GM19372 (cell line): ENCODE measurements around the gene GDF2.

Experiments
- ATAC-seq: cut with Tn5 transposase; IDR thresholded peaks from one replicate; pipeline ENCODE4 v1.9.1; 2021; ENCODE audit warnings: mild to moderate bottlenecking, low read depth, moderate library complexity; ENCODE audit not compliant: unreplicated experiment

Gene GDF2

GRCh38 chr10:47322300-47323061 lies at the start of gene GDF2:
Gene GDF2 (plus strand): TSS chr10:47322454. CDS start chr10:47322669, 215 bp downstream.
- ATAC-seq, result no peak

GRCh38 chr10:47276071-47276470 lies 46.2 kb upstream of the GDF2 start:
- ATAC-seq, result no peak

- no peak for ATAC-seq
These were observed 45.5 kb upstream of the GDF2 start for GRCh38 chr10:47276576-47277351.

DNA sequence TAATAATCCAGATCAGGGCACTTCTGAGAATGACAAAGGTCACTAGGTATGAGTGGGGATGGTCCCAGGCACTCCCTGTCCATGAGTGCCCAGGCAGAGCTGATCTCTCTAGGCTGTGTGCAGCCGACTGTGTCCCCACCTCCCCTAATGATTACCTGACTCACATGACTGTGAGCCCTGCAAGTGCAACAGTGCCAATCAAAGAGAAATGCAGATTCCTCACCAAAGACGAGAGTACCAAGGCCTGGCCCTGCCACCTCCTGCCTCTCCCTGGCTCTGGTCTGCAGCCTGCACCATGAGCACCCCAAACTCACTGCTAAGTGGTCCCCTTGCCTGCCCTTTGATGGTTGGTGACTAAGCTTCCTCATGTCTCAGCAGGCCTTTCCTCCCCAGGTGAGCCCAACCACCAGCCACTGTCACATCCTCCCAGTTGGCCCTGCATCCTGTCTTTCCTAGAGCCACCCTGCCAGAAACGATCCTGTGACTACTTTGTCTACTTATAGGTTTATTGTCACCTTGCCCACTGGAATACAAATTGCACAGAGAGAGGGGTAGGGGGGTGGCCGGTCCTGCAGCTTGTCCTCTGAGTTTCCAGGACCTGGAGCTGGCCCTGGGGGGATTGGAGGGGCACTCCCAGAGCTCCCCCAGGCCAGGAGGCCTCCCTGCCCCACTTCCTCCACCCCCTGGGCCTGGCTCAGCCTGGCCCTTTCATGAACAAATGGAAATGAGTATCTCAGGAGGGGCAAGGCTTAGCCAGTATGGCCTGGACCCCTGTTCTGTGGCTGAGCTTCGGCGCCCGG lies 44.7 kb upstream of the GDF2 start:
- ATAC-seq, result no peak

DNA sequence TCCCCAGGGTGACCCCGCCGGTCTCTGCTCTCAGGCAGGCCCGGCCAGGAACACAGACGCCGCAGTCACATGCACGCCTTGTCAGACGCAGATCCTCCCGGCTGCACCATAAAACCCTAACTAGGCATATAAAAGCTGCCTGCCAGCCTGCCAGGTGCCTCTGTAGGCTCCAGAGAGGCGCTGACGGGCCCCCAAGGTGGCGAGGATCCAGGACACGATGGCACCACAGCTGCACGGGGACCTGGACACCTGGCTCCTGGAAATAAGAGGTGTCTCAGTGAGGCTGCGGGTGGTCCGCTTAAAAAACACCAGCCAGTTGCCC lies 44.1 kb upstream of the GDF2 start:
- no peak for ATAC-seq

- ATAC-seq, result no peak
These were observed 43.5 kb upstream of the GDF2 start for GRCh38 chr10:47278720-47279119.

GRCh38 chr10:47279276-47279675 lies 43.0 kb upstream of the GDF2 start:
- no peak for ATAC-seq

- no peak for ATAC-seq
These were observed 40.1 kb upstream of the GDF2 start for GRCh38 chr10:47282005-47282656.

DNA sequence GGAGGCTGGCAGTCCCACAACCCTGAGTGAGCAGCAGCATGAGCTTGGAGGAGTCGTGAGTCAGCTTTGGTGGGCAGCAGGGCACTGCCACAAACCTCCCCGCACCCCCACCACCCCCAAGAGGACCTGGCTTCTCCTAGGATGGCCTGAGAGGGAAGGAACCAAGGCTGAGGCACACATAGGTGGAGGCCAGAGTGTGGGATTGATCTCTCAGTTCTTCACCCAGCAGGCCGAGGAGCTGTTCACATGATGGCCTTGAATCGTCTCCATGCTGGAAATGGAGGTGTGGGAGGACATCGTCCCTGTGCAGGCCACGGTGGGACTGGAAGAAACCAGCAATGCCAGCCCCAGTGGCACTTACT lies 39.6 kb upstream of the GDF2 start:
- no peak for ATAC-seq

GRCh38 chr10:47283101-47283630 lies 39.1 kb upstream of the GDF2 start:
- ATAC-seq, result no peak

DNA sequence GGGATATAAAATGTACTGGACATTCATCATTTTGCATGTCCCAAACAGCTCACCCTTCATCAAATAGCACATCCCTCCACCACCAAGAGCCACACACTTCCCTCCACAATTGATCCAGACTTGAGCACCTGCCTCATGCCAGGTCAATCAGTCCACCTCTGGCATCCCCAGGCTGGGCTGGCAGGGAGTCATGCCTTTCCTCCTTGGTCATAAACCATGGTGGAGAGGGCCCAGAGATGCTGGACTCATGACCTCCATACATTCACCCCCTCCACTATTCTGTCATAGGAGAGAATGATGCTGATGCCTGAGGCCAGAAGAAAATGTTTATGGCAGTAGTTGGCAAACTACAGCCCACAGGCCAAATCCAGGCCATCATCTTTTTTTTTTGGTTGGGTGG lies 38.4 kb upstream of the GDF2 start:
- no peak for ATAC-seq

DNA sequence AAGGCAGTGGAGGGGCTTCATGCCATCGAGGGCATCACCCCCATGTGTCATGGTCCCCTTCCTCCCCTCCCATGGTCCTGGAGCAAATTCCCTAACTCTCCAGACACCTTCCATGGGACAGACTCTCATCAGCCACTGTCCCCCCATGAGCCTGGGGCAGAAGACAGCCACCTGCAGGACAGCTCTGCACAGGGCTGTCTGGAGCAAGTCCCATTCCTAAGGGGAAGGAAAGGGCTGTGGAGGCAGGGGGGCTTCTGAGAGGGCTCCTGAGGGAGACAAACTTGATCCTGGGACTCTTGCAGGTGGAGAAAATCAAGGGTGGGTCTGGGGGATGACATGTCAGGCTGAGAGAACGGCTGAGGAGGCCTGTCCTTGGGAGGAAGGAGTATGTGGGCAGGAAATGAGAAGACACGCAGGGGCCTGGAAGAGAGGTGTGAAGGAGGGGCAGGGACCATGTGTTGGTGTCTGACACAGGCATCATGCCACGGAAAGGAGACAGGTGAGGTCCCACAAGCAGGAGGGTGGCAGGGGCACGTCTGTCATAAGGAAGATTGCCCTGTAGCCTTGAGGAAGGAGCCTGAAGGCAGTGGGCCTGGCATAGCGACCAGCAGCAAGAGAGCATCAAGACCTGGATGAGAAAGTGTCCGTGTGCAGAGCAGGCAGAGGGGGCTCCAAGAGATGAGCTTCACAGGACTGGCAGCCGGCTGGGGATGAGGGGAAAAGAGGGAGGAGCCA lies 36.7 kb upstream of the GDF2 start:
- ATAC-seq, result no peak

- no peak for ATAC-seq
These were observed 36.1 kb upstream of the GDF2 start for GRCh38 chr10:47286116-47286505.

- no peak for ATAC-seq
These were observed 35.5 kb upstream of the GDF2 start for GRCh38 chr10:47286591-47287315.

- ATAC-seq, result no peak
These were observed 34.9 kb upstream of the GDF2 start for GRCh38 chr10:47287365-47287802.

DNA sequence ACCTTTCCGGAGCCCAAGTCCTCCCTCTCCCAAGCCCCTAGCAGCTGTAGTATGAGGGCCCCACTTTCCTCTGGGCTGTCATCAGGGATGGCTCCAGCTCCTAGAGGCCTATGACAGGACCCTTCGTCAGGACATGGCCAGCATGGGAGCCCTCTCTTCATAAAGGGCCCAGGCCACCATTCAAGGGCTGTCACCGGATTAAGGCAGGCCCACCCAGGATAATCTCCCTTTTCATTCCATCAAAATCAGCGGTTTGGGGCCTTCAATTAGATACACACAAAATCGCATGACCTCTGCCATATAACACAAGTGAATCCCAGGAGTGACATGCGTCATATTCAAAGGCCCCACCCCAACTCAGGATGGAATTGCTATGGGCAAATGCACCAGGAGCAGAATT lies 34.4 kb upstream of the GDF2 start:
- no peak for ATAC-seq

DNA sequence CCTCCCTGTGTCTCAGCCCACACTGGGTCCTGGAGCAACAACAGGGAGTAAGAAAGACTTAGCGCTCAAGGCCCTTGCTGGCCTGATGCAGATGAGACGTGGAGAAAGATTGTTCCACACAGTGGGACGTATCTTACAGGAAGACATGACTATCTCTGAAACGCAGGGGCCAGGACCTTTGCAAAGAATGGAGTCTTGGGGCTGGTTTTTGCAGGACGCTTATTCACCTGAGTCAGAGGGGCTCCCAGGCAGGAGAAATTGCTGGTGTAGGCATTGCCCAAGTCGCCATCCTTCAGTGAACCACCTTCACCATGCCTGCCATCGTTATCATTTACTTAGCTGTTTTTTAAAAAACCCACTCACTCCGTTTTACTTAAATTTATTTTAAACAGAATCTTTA lies 34.0 kb upstream of the GDF2 start:
- ATAC-seq, result no peak

DNA sequence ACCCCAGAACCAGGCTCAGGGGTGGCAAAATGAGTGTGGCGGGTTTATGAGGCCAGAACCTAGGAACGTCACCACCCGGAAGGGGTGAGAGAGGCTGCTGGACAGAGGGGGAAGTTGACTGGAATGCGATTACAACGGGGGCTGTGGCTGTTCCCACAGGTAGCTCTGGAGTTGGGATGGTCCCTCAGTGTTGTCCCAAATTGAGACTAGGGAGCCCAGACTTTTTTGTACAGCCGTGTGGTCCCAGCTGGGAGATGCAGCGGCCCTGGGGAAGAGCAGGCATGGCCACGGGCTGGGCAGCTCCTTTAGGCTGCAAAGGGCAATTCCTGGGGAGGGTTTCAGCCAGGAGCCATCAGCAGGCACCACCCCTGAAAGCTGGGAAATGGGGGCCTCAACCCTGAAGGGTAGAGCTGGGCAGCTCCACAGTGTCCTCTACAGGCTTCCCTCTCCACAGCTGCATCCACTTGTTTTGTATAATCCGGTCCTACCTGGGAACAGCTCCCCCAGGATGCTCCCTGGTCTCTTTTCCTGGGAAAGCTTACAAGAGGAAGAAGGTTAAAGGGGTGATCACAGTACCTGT lies 33.2 kb upstream of the GDF2 start:
- no peak for ATAC-seq

DNA sequence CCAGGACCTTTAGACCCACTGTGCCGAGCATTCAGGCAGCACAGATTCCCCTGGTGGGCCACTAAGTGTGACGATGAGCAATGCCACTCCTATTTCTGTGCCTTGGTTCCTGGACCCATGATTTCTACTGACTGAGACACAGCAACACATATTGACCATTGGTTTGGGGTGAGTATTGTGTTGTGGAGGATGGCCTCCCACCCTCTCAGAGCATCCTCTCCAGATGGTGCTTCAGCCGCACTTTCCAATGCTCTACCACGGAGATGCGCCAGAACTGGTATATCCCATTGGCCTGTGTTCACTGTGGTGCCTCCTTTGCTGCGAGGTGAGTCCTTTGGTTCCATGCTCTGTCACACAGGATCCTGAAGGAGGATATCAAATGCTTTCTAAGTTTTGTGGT lies 32.3 kb upstream of the GDF2 start:
- no peak for ATAC-seq
